Measurements from ENCODE around the gene YAF2.

The YAF2 gene

DNA sequence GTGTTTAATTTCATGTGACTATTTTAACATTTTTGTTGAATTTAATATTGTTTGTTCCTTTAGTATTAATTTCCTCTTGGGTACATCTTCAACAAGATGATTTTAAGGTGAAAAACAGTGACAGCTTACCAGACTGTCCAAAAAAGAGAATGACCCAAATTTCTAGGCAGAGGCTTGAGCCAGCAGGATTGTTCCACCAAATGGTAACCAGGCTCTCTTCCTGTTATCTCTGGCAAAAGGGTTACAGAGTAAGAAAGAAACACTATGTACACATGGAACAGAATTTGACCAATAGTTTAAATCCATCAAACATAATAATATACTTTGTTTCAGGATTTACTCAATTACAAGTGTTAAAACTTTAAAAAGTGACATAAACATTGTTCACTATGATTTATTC is 39.0 kb downstream of the YAF2 start:
- H4K20me1 ChIP-seq (ENCODE audit: control insufficient read depth, insufficient read depth, low read depth, low read length): no peaks in the 10 kb centered on the region
- H3K79me2 ChIP-seq (ENCODE audit: control insufficient read depth, low read length): no peaks in the 10 kb centered on the region
- no peaks in the 10 kb centered on the region for H3K27me3 ChIP-seq (ENCODE audit: control insufficient read depth, low read length)
- H3K4me3 ChIP-seq (ENCODE audit: low read length): no peak overlapping the region
- H3K9me2 ChIP-seq (replicated peaks; ENCODE audit: control insufficient read depth, low read length): no peaks in the 10 kb centered on the region
- H3F3A ChIP-seq (ENCODE audit: control insufficient read depth, insufficient read depth): no peaks in the 10 kb centered on the region
- H3K36me3 ChIP-seq (ENCODE audit: control insufficient read depth, low read length): peaks cover 11% of the 10 kb centered on the region
- H3K27ac ChIP-seq (ENCODE audit: low read depth, low read length): no peak overlapping the region
- no peak overlapping the region for H3K4me2 ChIP-seq (ENCODE audit: low read length)
- no peaks in the 10 kb centered on the region for H3K9me3 ChIP-seq (ENCODE audit: control insufficient read depth, insufficient read depth, low read length)
- TF ChIP-seq, protein P1, sequence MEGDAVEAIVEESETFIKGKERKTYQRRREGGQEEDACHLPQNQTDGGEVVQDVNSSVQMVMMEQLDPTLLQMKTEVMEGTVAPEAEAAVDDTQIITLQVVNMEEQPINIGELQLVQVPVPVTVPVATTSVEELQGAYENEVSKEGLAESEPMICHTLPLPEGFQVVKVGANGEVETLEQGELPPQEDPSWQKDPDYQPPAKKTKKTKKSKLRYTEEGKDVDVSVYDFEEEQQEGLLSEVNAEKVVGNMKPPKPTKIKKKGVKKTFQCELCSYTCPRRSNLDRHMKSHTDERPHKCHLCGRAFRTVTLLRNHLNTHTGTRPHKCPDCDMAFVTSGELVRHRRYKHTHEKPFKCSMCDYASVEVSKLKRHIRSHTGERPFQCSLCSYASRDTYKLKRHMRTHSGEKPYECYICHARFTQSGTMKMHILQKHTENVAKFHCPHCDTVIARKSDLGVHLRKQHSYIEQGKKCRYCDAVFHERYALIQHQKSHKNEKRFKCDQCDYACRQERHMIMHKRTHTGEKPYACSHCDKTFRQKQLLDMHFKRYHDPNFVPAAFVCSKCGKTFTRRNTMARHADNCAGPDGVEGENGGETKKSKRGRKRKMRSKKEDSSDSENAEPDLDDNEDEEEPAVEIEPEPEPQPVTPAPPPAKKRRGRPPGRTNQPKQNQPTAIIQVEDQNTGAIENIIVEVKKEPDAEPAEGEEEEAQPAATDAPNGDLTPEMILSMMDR (IDR thresholded peaks at IDR 0.05; ENCODE audit: low read depth, low read length, poor library complexity, severe bottlenecking): no peak
- no peak for TF ChIP-seq EZH2phosphoT487 (IDR thresholded peaks at IDR 0.05; ENCODE audit: borderline replicate concordance, low read length)
- no peaks in the 10 kb centered on the region for H3K4me1 ChIP-seq (ENCODE audit: control insufficient read depth, low read length)

GRCh38 chr12:42196723-42197603 is 41.1 kb downstream of the YAF2 start:
- Histone ChIP-seq H3K36me3 (ENCODE audit: control insufficient read depth, low read length) (peaks cover 8% of the 10 kb centered on the region), H3F3A (ENCODE audit: control insufficient read depth, insufficient read depth) (no peaks in the 10 kb centered on the region), H3K79me2 (ENCODE audit: control insufficient read depth, low read length) (no peaks in the 10 kb centered on the region), H3K4me3 (ENCODE audit: low read length) (no peak overlapping the region), H3K4me2 (ENCODE audit: low read length) (no peak overlapping the region), H4K20me1 (ENCODE audit: control insufficient read depth, insufficient read depth, low read depth, low read length) (no peaks in the 10 kb centered on the region), H3K27me3 (ENCODE audit: control insufficient read depth, low read length) (no peaks in the 10 kb centered on the region), H3K9me3 (ENCODE audit: control insufficient read depth, insufficient read depth, low read length) (no peaks in the 10 kb centered on the region), H3K27ac (ENCODE audit: low read depth, low read length) (no peak overlapping the region), H3K9me2 (replicated peaks; ENCODE audit: control insufficient read depth, low read length) (no peaks in the 10 kb centered on the region), H3K4me1 (ENCODE audit: control insufficient read depth, low read length) (no peaks in the 10 kb centered on the region)
- TF ChIP-seq, protein P1 (IDR thresholded peaks at IDR 0.05; ENCODE audit: low read depth, low read length, poor library complexity, severe bottlenecking): no peak
- no peak for TF ChIP-seq EZH2phosphoT487 (IDR thresholded peaks at IDR 0.05; ENCODE audit: borderline replicate concordance, low read length)

DNA sequence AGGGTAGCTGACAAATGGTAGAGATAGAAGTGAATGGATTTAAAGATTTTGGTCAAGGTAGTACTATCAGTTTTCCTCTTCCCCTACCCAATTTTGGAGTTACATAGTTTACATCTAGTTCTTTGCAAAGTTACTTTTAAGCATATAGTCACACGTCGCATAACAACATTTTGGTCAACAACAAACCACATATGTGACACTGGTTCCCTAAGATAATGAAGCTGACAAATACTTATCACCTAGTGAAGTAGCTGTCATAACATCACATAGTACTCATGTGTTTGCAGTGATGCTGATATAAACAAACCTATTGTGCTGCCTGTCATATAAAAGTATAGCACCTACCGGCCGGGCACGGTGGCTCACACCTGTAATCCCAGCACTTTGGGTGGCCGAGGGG is 45.4 kb downstream of the YAF2 start:
- H3K4me1 ChIP-seq (ENCODE audit: control insufficient read depth, low read length): peaks cover 3% of the 10 kb centered on the region

More for the DNA sequence above, 45.4 kb downstream of the YAF2 start:
- Histone ChIP-seq H3K4me2 (ENCODE audit: low read length) (no peak overlapping the region), H3K4me3 (ENCODE audit: low read length) (no peak overlapping the region), H3K79me2 (ENCODE audit: control insufficient read depth, low read length) (no peaks in the 10 kb centered on the region), H3K9me3 (ENCODE audit: control insufficient read depth, insufficient read depth, low read length) (no peaks in the 10 kb centered on the region), H3K27me3 (ENCODE audit: control insufficient read depth, low read length) (no peaks in the 10 kb centered on the region), H3K27ac (ENCODE audit: low read depth, low read length) (no peak overlapping the region), H3K36me3 (ENCODE audit: control insufficient read depth, low read length) (peaks cover 2% of the 10 kb centered on the region; the same call in 1 of the 2 replicates), H3K9me2 (replicated peaks; ENCODE audit: control insufficient read depth, low read length) (no peaks in the 10 kb centered on the region), H3F3A (ENCODE audit: control insufficient read depth, insufficient read depth) (0 out of 2 replicates have a peak, but pooled peaks cover 5% of the 10 kb centered on the region), H4K20me1 (ENCODE audit: control insufficient read depth, insufficient read depth, low read depth, low read length) (no peaks in the 10 kb centered on the region)
- TF ChIP-seq, protein P1 (IDR thresholded peaks at IDR 0.05; ENCODE audit: low read depth, low read length, poor library complexity, severe bottlenecking): no peak
- TF ChIP-seq EZH2phosphoT487 (IDR thresholded peaks at IDR 0.05; ENCODE audit: borderline replicate concordance, low read length): no peak
